Keratinocyte (primary cell): ENCODE results near the gene HEYL. TPM values are rescaled to one million over a fixed set of nuclear protein-coding genes. Genes with fewer than 3 reads are reported as not detected.

Experiments
- DNase-seq: peaks from one replicate; pipeline ENCODE4 v3.0.0-alpha.2; 2011; ENCODE audit warnings: low read depth, missing footprints, low spot score
- FAIRE-seq: peaks from 2 replicates; lab custom pipeline; 2011; peaks lifted over from hg19 to GRCh38; lab: Jason Lieb, UNC
- H2AFZ ChIP-seq: 2 replicates; pipeline ENCODE4 v1.6.0; 2012; ENCODE audit warnings: low read length, control low read depth, inconsistent platforms; ENCODE audit not compliant: control insufficient read depth
- H3K27ac ChIP-seq: 2 replicates; pipeline ENCODE4 v1.5.1; 2011; ENCODE audit warnings: low read length; ENCODE audit not compliant: control insufficient read depth, insufficient read depth
- H3K27me3 ChIP-seq: 3 replicates; pipeline ENCODE4 v1.6.0; 2011; ENCODE audit warnings: low read length; ENCODE audit not compliant: control insufficient read depth, insufficient read depth; ENCODE audit errors: extremely low read depth
- H3K36me3 ChIP-seq, 2 experiments: 2 replicates in 1 of 2; 3 replicates in 1 of 2; pipeline ENCODE4 v1.5.1; 2011; ENCODE audit warnings: low read length in 2 of 2, mild to moderate bottlenecking in 1 of 2; ENCODE audit not compliant: control insufficient read depth in 2 of 2, insufficient read depth in 2 of 2; ENCODE audit errors: extremely low read depth in 1 of 2
- H3K4me1 ChIP-seq: 3 replicates; pipeline ENCODE4 v1.5.1; 2011; ENCODE audit warnings: low read length; ENCODE audit not compliant: control insufficient read depth, insufficient read depth; ENCODE audit errors: extremely low read depth
- H3K4me2 ChIP-seq: 3 replicates; pipeline ENCODE4 v1.6.0; 2011; ENCODE audit warnings: low read depth, low read length; ENCODE audit not compliant: control insufficient read depth, insufficient read depth; ENCODE audit errors: extremely low read depth
- H3K4me3 ChIP-seq, 3 experiments: fragments of 200-600 bp in 1 of 3; sonication (generic) in 1 of 3; 2 replicates in 2 of 3; 3 replicates in 1 of 3; pipeline ENCODE4 v1.5.1; 2011 to 2016; ENCODE audit warnings: low read length in 3 of 3, mild to moderate bottlenecking in 3 of 3, control low read depth in 2 of 3, inconsistent platforms in 1 of 3, low read depth in 1 of 3, mixed read lengths in 1 of 3, mixed run types in 1 of 3, moderate library complexity in 1 of 3; ENCODE audit not compliant: control insufficient read depth in 2 of 3, insufficient read depth in 2 of 3; ENCODE audit errors: extremely low read depth in 1 of 3
- H3K79me2 ChIP-seq: 2 replicates; pipeline ENCODE4 v1.6.0; 2012; ENCODE audit warnings: low read length; ENCODE audit not compliant: control insufficient read depth, insufficient read depth
- H3K9ac ChIP-seq: 3 replicates; pipeline ENCODE4 v1.6.0; 2011; ENCODE audit warnings: low read length; ENCODE audit not compliant: control insufficient read depth, insufficient read depth; ENCODE audit errors: extremely low read depth
- H3K9me1 ChIP-seq: 3 replicates; pipeline ENCODE4 v1.6.0; 2011; ENCODE audit warnings: low read length; ENCODE audit not compliant: control insufficient read depth, insufficient read depth; ENCODE audit errors: extremely low read depth
- H3K9me3 ChIP-seq: 2 replicates; pipeline ENCODE4 v1.5.1; 2012; ENCODE audit warnings: low read depth, low read length; ENCODE audit not compliant: control insufficient read depth
- H4K20me1 ChIP-seq: 3 replicates; pipeline ENCODE4 v1.6.0; 2011; ENCODE audit warnings: low read length; ENCODE audit not compliant: control insufficient read depth, insufficient read depth; ENCODE audit errors: extremely low read depth
- EZH2 ChIP-seq: IDR thresholded peaks from one replicate; pipeline ENCODE4 v1.6.1; 2012; ENCODE audit warnings: inconsistent platforms, mild to moderate bottlenecking, low read length, moderate library complexity
- dilution Hi-C: fragments of 300-500 bp; cut with MboI; formaldehyde crosslinking; loops from one replicate; pipeline ENCODE4 v1.7.0; 2020; ENCODE audit warnings: low sequenced_read_pairs; ENCODE audit not compliant: extremely low pct_ligation_motif_present
- polyA plus RNA-seq, 5 experiments: library from polyadenylated mRNA; depleted of rRNA in 3 of 5; stranded (reverse) in 3 of 5; stranded (forward) in 1 of 5; unstranded in 1 of 5; fragments of >200 nt; gene quantifications; 1 replicate in 1 of 5; 2 replicates in 3 of 5; 3 replicates in 1 of 5; pipeline versions ENCODE4 v1.2.1 to v1.2.3, GENCODE V29; 2011 to 2012; ENCODE audit warnings: missing spikeins in 2 of 5, low read depth in 1 of 5, low replicate concordance in 1 of 5
- TF ChIP-seq, protein P1 (sequence below), 3 experiments: IDR thresholded peaks in 1 of 3; conservative IDR thresholded peaks in 1 of 3; optimal IDR thresholded peaks in 1 of 3; 2 replicates in 2 of 3; 3 replicates in 1 of 3; pipeline versions ENCODE3 to v1.5.1; 2011; ENCODE audit warnings: low read length in 3 of 3, mild to moderate bottlenecking in 3 of 3, moderate library complexity in 2 of 3, control low read depth in 1 of 3, inconsistent platforms in 1 of 3; ENCODE audit not compliant: insufficient read depth in 2 of 3; ENCODE audit errors: extremely low read depth in 1 of 3

The HEYL gene
- polyA plus RNA-seq, 1 donor (not counting 4 experiments of a cell fraction or from before 2014, with no cell fraction given), result not detected

DNA sequence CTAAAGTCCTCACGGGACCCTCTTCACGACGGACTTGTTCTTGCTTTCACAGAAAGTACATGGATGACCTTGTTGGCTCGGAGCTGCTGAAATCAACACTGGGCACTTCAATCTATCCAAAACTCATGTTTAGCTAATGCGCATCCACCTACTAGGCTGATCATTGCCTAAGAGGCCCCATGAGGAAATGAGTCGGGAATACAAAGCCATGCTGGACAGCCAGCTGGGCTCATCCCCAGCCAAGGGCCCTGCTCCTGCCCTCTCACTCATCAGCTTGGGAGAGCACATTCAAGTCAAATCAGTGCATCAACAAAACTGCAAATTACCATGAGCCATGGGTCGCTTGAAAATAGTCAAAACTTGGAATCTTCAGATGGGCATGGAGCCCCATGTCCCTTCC lies 14.8 kb upstream of the HEYL start:
- H3K4me1 ChIP-seq, result peaks cover 8% of the 10 kb centered on the region
- H3K9ac ChIP-seq, result peak overlapping the region; percentile 9
- no peak overlapping the region for H2AFZ ChIP-seq
- H4K20me1 ChIP-seq, result no peaks in the 10 kb centered on the region
- H3K9me3 ChIP-seq, result no peaks in the 10 kb centered on the region
- no peak overlapping the region for H3K27ac ChIP-seq
- FAIRE-seq (no peak), DNase-seq (no peak)
- H3K27me3 ChIP-seq, result no peaks in the 10 kb centered on the region
- H3K4me3 ChIP-seq, result no peak overlapping the region
- H3K36me3 ChIP-seq, result no peaks in the 10 kb centered on the region
- H3K79me2 ChIP-seq, result no peaks in the 10 kb centered on the region
- dilution Hi-C loops, result no loop called here
- no peaks in the 10 kb centered on the region for H3K9me1 ChIP-seq
- no peak overlapping the region for H3K4me2 ChIP-seq
- TF ChIP-seq, protein P1, sequence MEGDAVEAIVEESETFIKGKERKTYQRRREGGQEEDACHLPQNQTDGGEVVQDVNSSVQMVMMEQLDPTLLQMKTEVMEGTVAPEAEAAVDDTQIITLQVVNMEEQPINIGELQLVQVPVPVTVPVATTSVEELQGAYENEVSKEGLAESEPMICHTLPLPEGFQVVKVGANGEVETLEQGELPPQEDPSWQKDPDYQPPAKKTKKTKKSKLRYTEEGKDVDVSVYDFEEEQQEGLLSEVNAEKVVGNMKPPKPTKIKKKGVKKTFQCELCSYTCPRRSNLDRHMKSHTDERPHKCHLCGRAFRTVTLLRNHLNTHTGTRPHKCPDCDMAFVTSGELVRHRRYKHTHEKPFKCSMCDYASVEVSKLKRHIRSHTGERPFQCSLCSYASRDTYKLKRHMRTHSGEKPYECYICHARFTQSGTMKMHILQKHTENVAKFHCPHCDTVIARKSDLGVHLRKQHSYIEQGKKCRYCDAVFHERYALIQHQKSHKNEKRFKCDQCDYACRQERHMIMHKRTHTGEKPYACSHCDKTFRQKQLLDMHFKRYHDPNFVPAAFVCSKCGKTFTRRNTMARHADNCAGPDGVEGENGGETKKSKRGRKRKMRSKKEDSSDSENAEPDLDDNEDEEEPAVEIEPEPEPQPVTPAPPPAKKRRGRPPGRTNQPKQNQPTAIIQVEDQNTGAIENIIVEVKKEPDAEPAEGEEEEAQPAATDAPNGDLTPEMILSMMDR (optimal IDR thresholded peaks at IDR 0.05 in 1 of 3, IDR thresholded peaks at IDR 0.05 in 1 of 3, conservative IDR thresholded peaks at IDR 0.05 in 1 of 3; ENCODE audit: extremely low read depth in 1 of 3, insufficient read depth in 2 of 3, low read length in 3 of 3), result no peak
- no peak for TF ChIP-seq EZH2

DNA sequence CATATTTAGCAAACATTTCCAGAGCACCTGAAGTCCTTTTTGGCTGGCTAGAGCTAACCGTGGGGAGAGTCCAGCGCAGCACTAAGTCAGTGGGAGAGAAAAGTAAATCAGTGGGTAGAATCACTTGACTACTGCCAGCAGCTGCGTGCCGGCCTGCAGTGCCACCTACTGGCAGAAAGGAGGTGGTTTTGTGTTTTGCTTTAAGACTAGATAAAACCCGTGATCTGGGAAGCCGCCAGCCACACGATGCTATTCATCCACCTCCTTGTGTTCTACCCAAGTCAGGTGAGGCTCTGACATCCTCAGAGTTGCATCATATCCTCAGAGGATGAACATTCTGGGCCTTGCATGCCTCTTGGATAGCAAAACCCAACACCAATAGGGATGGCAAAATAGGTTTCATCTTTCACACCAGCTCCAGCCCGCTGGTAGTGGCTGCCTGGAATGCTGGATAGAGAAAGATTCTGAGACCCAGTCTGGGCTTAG lies 14.1 kb upstream of the HEYL start:
- Histone ChIP-seq H3K9me1 (no peaks in the 10 kb centered on the region), H3K9me3 (no peaks in the 10 kb centered on the region), H3K27ac (no peak overlapping the region), H3K4me3 (no peak overlapping the region), H3K4me1 (peaks cover 8% of the 10 kb centered on the region), H4K20me1 (no peaks in the 10 kb centered on the region), H2AFZ (no peak overlapping the region), H3K27me3 (no peaks in the 10 kb centered on the region), H3K36me3 (no peaks in the 10 kb centered on the region), H3K79me2 (no peaks in the 10 kb centered on the region), H3K9ac (peak overlapping the region; percentile 9), H3K4me2 (peak overlapping the region; percentile 48)
- no peak for TF ChIP-seq EZH2
- TF ChIP-seq, protein P1 (optimal IDR thresholded peaks at IDR 0.05 in 1 of 3, IDR thresholded peaks at IDR 0.05 in 1 of 3, conservative IDR thresholded peaks at IDR 0.05 in 1 of 3; ENCODE audit: extremely low read depth in 1 of 3, insufficient read depth in 2 of 3, low read length in 3 of 3), result peak; percentile 92 to 98 (median 93)
- peak; percentile 46 for DNase-seq
- FAIRE-seq, result peak; percentile 85
- dilution Hi-C loops, result no loop called here
